HFF-Myc (cell line): ENCODE results near the gene AP3S1.
"Not testable (repeated sequence)": the region's sequence is repeated elsewhere in the genome, so short reads cannot be mapped to it uniquely, and the experiment has no call there.

Experiments
- DNase-seq: peaks from one replicate; pipeline ENCODE4 v3.0.0-alpha.2; 2011; ENCODE audit warnings: low read depth; ENCODE audit errors: extremely low read depth
- H3K4me3 ChIP-seq: replicated peaks from 2 replicates; pipeline ENCODE4 v1.5.1; 2011; ENCODE audit warnings: low read depth, mild to moderate bottlenecking, control low read depth, low read length
- CTCF ChIP-seq: IDR thresholded peaks from 2 replicates; pipeline ENCODE4 v1.5.1; 2012; ENCODE audit warnings: mild to moderate bottlenecking, low read depth, low read length, control low read depth; ENCODE audit errors: missing control alignments

The AP3S1 gene

GRCh38 chr5:115895821-115896220 lies 54.1 kb downstream of the AP3S1 start:
- no peak for TF ChIP-seq CTCF
- no peak overlapping the region for H3K4me3 ChIP-seq
- DNase-seq: no peak

GRCh38 chr5:115898656-115899055 lies 56.9 kb downstream of the AP3S1 start:
- TF ChIP-seq CTCF: no peak
- no peak overlapping the region for H3K4me3 ChIP-seq
- no peak for DNase-seq

- no peak for DNase-seq
- no peak overlapping the region for H3K4me3 ChIP-seq
- TF ChIP-seq CTCF: no peak
Observed at GRCh38 chr5:115907177-115907576, 65.4 kb downstream of the AP3S1 start.

- not testable (repeated sequence) for H3K4me3 ChIP-seq, DNase-seq
Observed at GRCh38 chr5:115913623-115914400, 72.1 kb downstream of the AP3S1 start.

GRCh38 chr5:115920171-115920725 lies 78.5 kb downstream of the AP3S1 start:
- TF ChIP-seq CTCF: no peak
- DNase-seq: no peak
- H3K4me3 ChIP-seq: no peak overlapping the region

GRCh38 chr5:115928578-115929407 lies 87.1 kb downstream of the AP3S1 start:
- not testable (repeated sequence) for DNase-seq, H3K4me3 ChIP-seq

- not testable (repeated sequence) for H3K4me3 ChIP-seq, DNase-seq
Observed at GRCh38 chr5:115930171-115930570, 88.4 kb downstream of the AP3S1 start.

- no peak for DNase-seq
- no peak for TF ChIP-seq CTCF
Observed at GRCh38 chr5:115930630-115931337, 89.0 kb downstream of the AP3S1 start.

More at GRCh38 chr5:115930630-115931337, 89.0 kb downstream of the AP3S1 start:
- no peak overlapping the region for H3K4me3 ChIP-seq
